ENCODE measurements around the gene NGB. TPM values are rescaled to one million over a fixed set of nuclear protein-coding genes. Genes with fewer than 3 reads are reported as not detected.

NGB gene
- total RNA-seq, 4 donors from 2014 or later: not detected

GRCh38 chr14:77296906-77297305, 25.9 kb upstream of the NGB start:
- H3K27ac ChIP-seq: no peak overlapping the region
- H3K9me3 ChIP-seq: no peaks in the 10 kb centered on the region
- WGBS, 2 donors: 75 to 76% methylated on average over 8 of the region's 8 CpGs
- TF ChIP-seq CTCF (IDR thresholded peaks at IDR 0.05) (no peak), POLR2A (IDR thresholded peaks at IDR 0.05) (no peak)
- peaks cover 0 to 8% (median 0%) of the 10 kb centered on the region in 4 donors for H3K4me1 ChIP-seq
- H3K27me3 ChIP-seq: no peaks in the 10 kb centered on the region
- peaks cover 0 to 72% (median 0%) of the 10 kb centered on the region in 3 donors for H3K36me3 ChIP-seq
- H3K4me3 ChIP-seq: no peak overlapping the region
- no peak for DNase-seq (ENCODE audit: low spot score in 2 of 2)

GRCh38 chr14:77296155-77296554, 25.1 kb upstream of the NGB start:
- Histone ChIP-seq H3K4me3 (no peak overlapping the region), H3K36me3 (peaks cover 0 to 80% (median 0%) of the 10 kb centered on the region in 3 donors), H3K9me3 (no peaks in the 10 kb centered on the region), H3K27me3 (no peaks in the 10 kb centered on the region), H3K27ac (no peak overlapping the region), H3K4me1 (peaks cover 0 to under 1% (median 0%) of the 10 kb centered on the region in 4 donors)
- 76 to 84% methylated on average over 13 of the region's 13 CpGs for WGBS, 2 donors
- no peak for TF ChIP-seq CTCF (IDR thresholded peaks at IDR 0.05)
- TF ChIP-seq EP300 (IDR thresholded peaks at IDR 0.05): no peak
- no peak for TF ChIP-seq POLR2A (IDR thresholded peaks at IDR 0.05)
- DNase-seq (ENCODE audit: low spot score in 2 of 2): no peak

- TF ChIP-seq EP300 (IDR thresholded peaks at IDR 0.05) (no peak), POLR2A (IDR thresholded peaks at IDR 0.05) (no peak)
- Histone ChIP-seq H3K27me3 (no peaks in the 10 kb centered on the region), H3K9me3 (no peaks in the 10 kb centered on the region), H3K4me3 (no peak overlapping the region), H3K36me3 (peaks cover 0 to 94% (median 0%) of the 10 kb centered on the region in 3 donors), H3K27ac (no peak overlapping the region), H3K4me1 (no peaks in the 10 kb centered on the region)
- 99 to 100% methylated on average over 1 to 4 of the region's 4 CpGs for WGBS, 2 donors
- DNase-seq (ENCODE audit: low spot score in 2 of 2): no peak
These were observed 19.7 kb upstream of the NGB start for GRCh38 chr14:77290705-77291104.

GRCh38 chr14:77286576-77286975, 15.6 kb upstream of the NGB start:
- Histone ChIP-seq H3K36me3 (peaks cover 0 to 100% (median 16%) of the 10 kb centered on the region in 3 donors), H3K27me3 (no peaks in the 10 kb centered on the region), H3K27ac (no peak overlapping the region), H3K9me3 (no peaks in the 10 kb centered on the region), H3K4me1 (no peaks in the 10 kb centered on the region), H3K4me3 (no peak overlapping the region)
- no peak for DNase-seq (ENCODE audit: low spot score in 2 of 2)
- WGBS, 2 donors: 85 to 87% methylated on average over 5 of the region's 5 CpGs
- TF ChIP-seq EP300 (IDR thresholded peaks at IDR 0.05): no peak
- no peak for TF ChIP-seq POLR2A (IDR thresholded peaks at IDR 0.05)
- no peak for TF ChIP-seq CTCF (IDR thresholded peaks at IDR 0.05)

- Histone ChIP-seq H3K27ac (no peak overlapping the region), H3K4me1 (no peaks in the 10 kb centered on the region), H3K27me3 (no peaks in the 10 kb centered on the region), H3K36me3 (peaks cover 0 to 100% (median 16%) of the 10 kb centered on the region in 3 donors), H3K4me3 (no peak overlapping the region), H3K9me3 (no peaks in the 10 kb centered on the region)
- no peak for TF ChIP-seq EP300 (IDR thresholded peaks at IDR 0.05)
- no peak for TF ChIP-seq CTCF (IDR thresholded peaks at IDR 0.05)
- no peak for TF ChIP-seq POLR2A (IDR thresholded peaks at IDR 0.05)
- no peak for DNase-seq (ENCODE audit: low spot score in 2 of 2)
- WGBS, 2 donors: 88 to 98% methylated on average over 5 of the region's 5 CpGs
These were observed 13.5 kb upstream of the NGB start for GRCh38 chr14:77284466-77284865.

GRCh38 chr14:77284066-77284465, 13.1 kb upstream of the NGB start:
- Histone ChIP-seq H3K27me3 (no peaks in the 10 kb centered on the region), H3K9me3 (no peaks in the 10 kb centered on the region), H3K4me1 (no peaks in the 10 kb centered on the region), H3K27ac (no peak overlapping the region), H3K36me3 (peaks cover 0 to 100% (median 16%) of the 10 kb centered on the region in 3 donors), H3K4me3 (no peak overlapping the region)
- 82 to 87% methylated on average over 4 of the region's 4 CpGs for WGBS, 2 donors
- TF ChIP-seq POLR2A (IDR thresholded peaks at IDR 0.05) (no peak), CTCF (IDR thresholded peaks at IDR 0.05) (no peak), EP300 (IDR thresholded peaks at IDR 0.05) (no peak)
- no peak for DNase-seq (ENCODE audit: low spot score in 2 of 2)
